Tibial nerve (tissue), 4 donors: Measurements from ENCODE around the gene SLC25A41. TPM values are rescaled to one million over a fixed set of nuclear protein-coding genes. Genes with fewer than 3 reads are reported as not detected.
"Not testable (repeated sequence)": the region's sequence is repeated elsewhere in the genome, so short reads cannot be mapped to it uniquely, and the experiment has no call there.

Experiments
- DNase-seq, 2 donors: peaks; one replicate each; pipeline ENCODE4 v3.0.0-alpha.2; 2019; ENCODE audit warnings: low spot score in 2 of 2
- H3K27ac ChIP-seq, 4 donors: fragments of 200-600 bp; sonication (generic) in 3 of 4; one replicate each; pipeline ENCODE4 v1.5.1; 2017 to 2019; ENCODE audit warnings: mild to moderate bottlenecking in 1 of 4
- H3K27me3 ChIP-seq, 2 donors: fragments of 200-600 bp; sonication (generic) in 1 of 2; one replicate each; pipeline versions ENCODE4 v1.5.1 to v1.6.0; 2017 to 2019
- H3K36me3 ChIP-seq, 3 donors: fragments of 200-600 bp; sonication (generic); one replicate each; pipeline ENCODE4 v1.5.1; 2018 to 2019
- H3K4me1 ChIP-seq, 4 donors: fragments of 200-600 bp; sonication (generic) in 3 of 4; one replicate each; pipeline ENCODE4 v1.5.1; 2017 to 2019
- H3K4me3 ChIP-seq, 4 donors: fragments of 200-600 bp; sonication (generic) in 3 of 4; one replicate each; pipeline ENCODE4 v1.5.1; 2017 to 2019; ENCODE audit warnings: mild to moderate bottlenecking in 1 of 4, moderate library complexity in 1 of 4
- H3K9me3 ChIP-seq, 4 donors: fragments of 200-600 bp; sonication (generic) in 3 of 4; one replicate each; pipeline ENCODE4 v1.5.1; 2017 to 2019
- EP300 ChIP-seq, 2 donors: sonication (generic); formaldehyde crosslinking; IDR thresholded peaks; one replicate each; pipeline ENCODE4 v1.6.1; 2017; ENCODE audit warnings: antibody characterized with exemption in 2 of 2, mild to moderate bottlenecking in 1 of 2
- POLR2A ChIP-seq, 2 donors: fragments of 450-650 bp; IDR thresholded peaks; one replicate each; pipeline ENCODE4 v1.6.1; 2017; ENCODE audit warnings: antibody characterized with exemption in 2 of 2, mild to moderate bottlenecking in 2 of 2, moderate library complexity in 2 of 2
- WGBS, 2 donors: methylation state at CpG; one replicate each; pipeline ENCODE4 v1.1.5; 2018; 5-methylcytosine and 5-hydroxymethylcytosine counted together
- total RNA-seq, 4 donors: library from RNA; depleted of rRNA; stranded (reverse); fragments of >200 nt; gene quantifications; one replicate each; pipeline ENCODE4 v1.1.0, GENCODE V29; 2016
- TF ChIP-seq, protein P1 (sequence below), 5 experiments: fragments of 200-600 bp in 3 of 5; fragments of 450-650 bp in 2 of 5; sonication (generic) in 3 of 5; IDR thresholded peaks; one replicate each; pipeline ENCODE4 v1.5.1; 2016 to 2019; ENCODE audit warnings: antibody characterized with exemption in 5 of 5, mild to moderate bottlenecking in 3 of 5, moderate library complexity in 2 of 5

SLC25A41 gene
- total RNA-seq, 4 donors from 2014 or later, result 0.63 TPM; not detected in 3

GRCh38 chr19:6439743-6440142 lies 6.2 kb upstream of the SLC25A41 start:
- 85 to 86% methylated on average over 4 of the region's 4 CpGs for WGBS, 2 donors

DNA sequence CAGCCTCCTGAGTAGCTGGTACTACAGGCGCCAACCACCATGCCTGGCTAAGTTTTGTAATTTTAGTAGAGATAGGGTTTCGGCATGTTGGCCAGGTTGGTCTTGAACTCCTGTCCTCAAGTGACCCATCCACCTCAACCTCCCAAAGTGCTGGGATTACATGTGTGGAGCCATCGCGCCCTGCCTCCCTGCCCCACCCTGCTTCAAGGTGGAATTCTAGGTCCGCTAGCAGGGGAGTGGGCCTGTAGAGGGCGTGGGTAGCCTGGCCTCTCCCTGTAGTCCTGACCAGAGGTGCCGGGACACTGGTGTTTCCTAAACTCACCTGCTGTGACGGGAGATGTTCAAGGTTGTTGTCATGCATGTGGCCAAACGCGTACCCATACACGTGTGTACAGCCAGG lies 398 bp downstream of the SLC25A41 start:
- H3K4me1 ChIP-seq, result no peaks in the 10 kb centered on the region
- TF ChIP-seq EP300 (IDR thresholded peaks at IDR 0.05), result no peak
- TF ChIP-seq POLR2A (IDR thresholded peaks at IDR 0.05), result no peak
- TF ChIP-seq, protein P1, sequence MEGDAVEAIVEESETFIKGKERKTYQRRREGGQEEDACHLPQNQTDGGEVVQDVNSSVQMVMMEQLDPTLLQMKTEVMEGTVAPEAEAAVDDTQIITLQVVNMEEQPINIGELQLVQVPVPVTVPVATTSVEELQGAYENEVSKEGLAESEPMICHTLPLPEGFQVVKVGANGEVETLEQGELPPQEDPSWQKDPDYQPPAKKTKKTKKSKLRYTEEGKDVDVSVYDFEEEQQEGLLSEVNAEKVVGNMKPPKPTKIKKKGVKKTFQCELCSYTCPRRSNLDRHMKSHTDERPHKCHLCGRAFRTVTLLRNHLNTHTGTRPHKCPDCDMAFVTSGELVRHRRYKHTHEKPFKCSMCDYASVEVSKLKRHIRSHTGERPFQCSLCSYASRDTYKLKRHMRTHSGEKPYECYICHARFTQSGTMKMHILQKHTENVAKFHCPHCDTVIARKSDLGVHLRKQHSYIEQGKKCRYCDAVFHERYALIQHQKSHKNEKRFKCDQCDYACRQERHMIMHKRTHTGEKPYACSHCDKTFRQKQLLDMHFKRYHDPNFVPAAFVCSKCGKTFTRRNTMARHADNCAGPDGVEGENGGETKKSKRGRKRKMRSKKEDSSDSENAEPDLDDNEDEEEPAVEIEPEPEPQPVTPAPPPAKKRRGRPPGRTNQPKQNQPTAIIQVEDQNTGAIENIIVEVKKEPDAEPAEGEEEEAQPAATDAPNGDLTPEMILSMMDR (IDR thresholded peaks at IDR 0.05), result no peak

More at GRCh38 chr19:6439743-6440142, 6.2 kb upstream of the SLC25A41 start:
- Histone ChIP-seq H3K27me3 (no peaks in the 10 kb centered on the region), H3K9me3 (no peaks in the 10 kb centered on the region), H3K4me3 (no peak overlapping the region), H3K36me3 (peaks cover 0 to 32% (median 0%) of the 10 kb centered on the region in 3 donors), H3K27ac (no peak overlapping the region), H3K4me1 (no peaks in the 10 kb centered on the region)
- no peak for TF ChIP-seq EP300 (IDR thresholded peaks at IDR 0.05)
- TF ChIP-seq POLR2A (IDR thresholded peaks at IDR 0.05), result no peak
- TF ChIP-seq, protein P1 (IDR thresholded peaks at IDR 0.05), result no peak
- no peak for DNase-seq

DNA sequence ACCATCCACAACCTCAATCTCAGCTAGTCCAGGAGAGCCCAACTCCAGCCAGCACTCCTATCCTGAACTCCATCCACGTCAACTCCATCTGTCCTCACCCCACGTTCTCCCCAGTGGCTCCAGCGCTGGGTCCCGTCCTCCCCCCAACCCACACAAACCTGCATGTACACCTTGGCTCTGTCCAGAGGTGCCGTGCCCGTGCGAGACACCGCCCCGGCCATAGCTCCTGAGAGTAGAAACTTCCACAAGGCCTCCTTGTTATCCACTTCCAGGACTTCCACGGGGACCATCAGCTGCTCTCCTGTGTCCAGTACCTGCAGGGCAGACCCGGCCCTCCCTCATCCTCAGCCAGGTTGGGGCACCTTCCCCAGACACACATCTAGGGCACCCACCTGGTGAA lies 1.7 kb downstream of the SLC25A41 start:
- H3K4me3 ChIP-seq, result no peak overlapping the region
- no peak for DNase-seq
- 87 to 93% methylated on average over 11 of the region's 11 CpGs for WGBS, 2 donors
- H3K9me3 ChIP-seq, result no peaks in the 10 kb centered on the region
- no peaks in the 10 kb centered on the region for H3K36me3 ChIP-seq
- H3K27ac ChIP-seq, result no peak overlapping the region
- no peaks in the 10 kb centered on the region for H3K4me1 ChIP-seq
- TF ChIP-seq EP300 (IDR thresholded peaks at IDR 0.05) (no peak), POLR2A (IDR thresholded peaks at IDR 0.05) (no peak)
- TF ChIP-seq, protein P1 (IDR thresholded peaks at IDR 0.05), result no peak
- H3K27me3 ChIP-seq, result no peaks in the 10 kb centered on the region

More for the DNA sequence above, 398 bp downstream of the SLC25A41 start:
- Histone ChIP-seq H3K27ac (no peak overlapping the region), H3K9me3 (no peaks in the 10 kb centered on the region), H3K4me3 (no peak overlapping the region), H3K36me3 (no peaks in the 10 kb centered on the region), H3K27me3 (no peaks in the 10 kb centered on the region)
- DNase-seq, result no peak
- 78 to 90% methylated on average over 11 of the region's 11 CpGs for WGBS, 2 donors

DNA sequence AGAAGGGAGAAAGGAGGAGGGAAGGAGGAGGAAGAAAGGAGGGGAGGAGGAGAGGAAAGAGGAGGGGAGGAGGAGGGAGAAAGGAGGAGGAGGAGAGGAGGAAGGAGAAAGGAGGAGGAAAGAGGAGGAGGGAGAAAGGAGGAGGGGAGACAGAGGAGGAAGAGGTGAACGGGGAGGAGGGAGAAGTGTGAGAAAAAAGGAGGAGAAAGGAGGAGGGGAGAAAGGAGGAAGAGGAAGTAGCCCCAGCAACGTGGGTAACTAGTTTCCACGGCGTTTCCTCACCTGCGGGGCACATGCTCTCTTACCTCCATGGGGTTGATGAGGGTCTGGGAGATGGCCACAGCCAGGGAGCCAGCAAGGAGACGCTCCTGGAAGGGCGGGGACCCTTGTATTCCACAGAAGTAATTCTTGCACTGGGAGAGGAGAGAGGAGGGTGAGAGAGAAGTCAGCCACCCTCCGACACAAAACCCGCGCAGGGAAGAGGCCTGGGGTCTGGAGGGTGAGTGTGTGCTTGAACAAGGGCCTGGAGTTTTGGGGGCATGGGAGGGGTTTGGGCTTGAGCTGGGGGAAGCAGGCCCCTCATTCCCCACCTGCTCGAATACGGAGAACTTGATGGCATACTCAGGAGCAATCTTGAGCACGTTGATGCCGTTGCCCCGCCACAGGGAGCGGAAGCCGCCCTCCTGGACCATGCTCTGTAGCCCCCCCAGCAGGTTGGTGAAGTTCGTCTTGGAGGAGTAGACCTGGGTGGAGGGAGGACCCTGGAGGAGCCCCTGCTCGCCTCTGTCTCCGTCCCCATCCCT lies 3.9 kb downstream of the SLC25A41 start:
- Histone ChIP-seq H3K27ac (no peak overlapping the region), H3K9me3 (no peaks in the 10 kb centered on the region), H3K4me3 (no peak overlapping the region), H3K4me1 (peaks cover 0 to 9% (median 2%) of the 10 kb centered on the region in 4 donors), H3K27me3 (no peaks in the 10 kb centered on the region), H3K36me3 (no peaks in the 10 kb centered on the region)
- DNase-seq, result no peak
- 55 to 57% methylated on average over 20 of the region's 20 CpGs for WGBS, 2 donors
- TF ChIP-seq, protein P1 (IDR thresholded peaks at IDR 0.05), result no peak
- TF ChIP-seq POLR2A (IDR thresholded peaks at IDR 0.05) (no peak), EP300 (IDR thresholded peaks at IDR 0.05) (no peak)

- not testable (repeated sequence) for H3K36me3 ChIP-seq
- WGBS, 2 donors, result 88 to 93% methylated on average over 2 of the region's 2 CpGs
Measured at GRCh38 chr19:6428692-6429418, 4.7 kb downstream of the SLC25A41 start.

More at GRCh38 chr19:6428692-6429418, 4.7 kb downstream of the SLC25A41 start:
- H3K4me3 ChIP-seq, H3K27me3 ChIP-seq, H3K9me3 ChIP-seq, H3K4me1 ChIP-seq, H3K27ac ChIP-seq, DNase-seq: not testable (repeated sequence)
